HG03280 (cell line): Measurements from ENCODE around the gene SMCO3.
A peak's percentile ranks its signal among the peaks of the same experiment; 100 is the strongest.

Source experiments
- ATAC-seq: cut with Tn5 transposase; IDR thresholded peaks from one replicate; pipeline ENCODE4 v1.9.1; 2021; ENCODE audit warnings: mild to moderate bottlenecking, moderate library complexity; ENCODE audit not compliant: unreplicated experiment

SMCO3 gene

DNA sequence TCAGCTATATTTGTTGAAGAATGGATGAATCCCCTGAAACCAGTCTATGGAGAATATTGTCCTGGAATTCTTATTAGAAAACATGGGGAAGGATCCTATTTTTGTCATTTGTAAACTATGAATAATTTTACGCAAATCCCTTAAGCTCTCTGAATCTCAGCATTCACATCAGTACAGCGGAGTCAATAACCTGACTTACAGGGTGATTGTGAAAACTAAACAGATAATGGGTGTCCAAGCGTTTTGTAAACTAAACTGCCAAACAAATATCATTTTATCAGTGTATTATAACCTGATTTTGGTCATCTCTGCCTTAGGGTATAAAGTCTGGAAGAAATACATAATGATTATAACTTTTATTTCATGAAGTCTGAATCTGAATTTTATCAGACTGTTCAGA, 19.4 kb upstream of the SMCO3 start:
- ATAC-seq: no peak

GRCh38 chr12:14828892-14829291, 14.9 kb upstream of the SMCO3 start:
- ATAC-seq: peak; percentile 63

DNA sequence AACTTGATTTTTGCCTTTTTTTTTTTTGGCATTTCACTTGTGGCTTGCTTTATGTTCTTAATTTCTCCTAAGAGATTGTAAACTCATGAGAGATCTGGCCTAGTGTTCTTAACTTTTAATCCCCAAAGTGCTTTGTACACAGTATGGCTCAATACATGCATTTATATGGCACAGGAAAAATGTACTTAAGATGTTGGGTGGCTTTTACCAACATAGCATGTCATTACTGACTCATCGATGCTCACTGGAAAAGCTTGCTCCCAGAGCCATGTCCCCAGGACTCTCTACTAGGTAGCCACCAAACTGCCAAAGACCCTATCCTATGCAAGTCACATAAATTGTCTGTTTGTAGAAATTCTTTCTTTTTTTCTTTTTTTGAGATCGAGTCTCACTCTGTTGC, 13.1 kb upstream of the SMCO3 start:
- no peak for ATAC-seq

GRCh38 chr12:14826491-14826890, 12.5 kb upstream of the SMCO3 start:
- ATAC-seq: no peak

- ATAC-seq: no peak
Observed at GRCh38 chr12:14825256-14825655, 11.3 kb upstream of the SMCO3 start.

- no peak for ATAC-seq
Observed at GRCh38 chr12:14824012-14824634, 10.1 kb upstream of the SMCO3 start.

DNA sequence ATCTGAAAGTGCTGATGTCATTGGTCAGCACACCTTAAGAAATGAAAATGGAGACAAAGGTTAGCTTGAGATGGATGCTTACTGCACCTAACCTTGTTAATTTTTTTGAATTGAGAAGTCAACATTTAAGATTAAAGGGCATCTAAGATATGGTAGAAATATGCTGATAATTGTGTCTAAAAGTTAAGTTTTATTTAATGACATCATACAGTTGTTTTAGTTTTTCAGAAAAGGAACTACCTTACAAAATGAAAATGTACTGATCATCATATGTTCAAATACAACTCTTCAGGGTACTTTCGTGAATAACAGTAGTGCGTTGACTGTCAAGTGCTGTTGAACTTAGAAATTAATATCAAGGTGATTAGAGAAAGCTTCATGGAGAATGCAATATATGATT, 2.5 kb downstream of the SMCO3 start:
- no peak for ATAC-seq

GRCh38 chr12:14810953-14811483, 3.0 kb downstream of the SMCO3 start:
- ATAC-seq: no peak

- ATAC-seq: no peak
Observed at GRCh38 chr12:14810167-14810952, 3.6 kb downstream of the SMCO3 start.

DNA sequence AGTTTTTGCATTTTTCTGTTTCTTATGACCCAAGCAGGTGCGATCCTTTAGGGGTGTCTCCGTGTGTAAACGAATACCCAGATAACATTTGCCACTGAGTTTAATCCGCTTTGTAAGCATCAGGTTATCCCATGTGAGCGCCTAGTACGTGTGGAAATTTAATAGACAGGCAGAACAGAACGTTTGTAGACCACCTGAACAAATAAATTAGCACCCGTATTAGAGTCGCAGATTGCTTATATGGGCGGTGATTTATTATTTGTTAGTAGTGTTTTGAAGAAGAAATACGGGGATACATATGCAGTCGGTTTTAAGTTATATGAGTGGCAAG, 10.2 kb downstream of the SMCO3 start:
- ATAC-seq: peak; percentile 8

- peak; percentile 99 for ATAC-seq
Observed at GRCh38 chr12:14803011-14803829, 10.8 kb downstream of the SMCO3 start, which contains the start of the genes C12orf60 and WBP11. TSS of gene C12orf60 (plus strand) at chr12:14803670. CDS start at chr12:14822936, 19,266 bp downstream. TSS of gene WBP11 (minus strand) at chr12:14803478. CDS start at chr12:14801383, 2,095 bp downstream.

DNA sequence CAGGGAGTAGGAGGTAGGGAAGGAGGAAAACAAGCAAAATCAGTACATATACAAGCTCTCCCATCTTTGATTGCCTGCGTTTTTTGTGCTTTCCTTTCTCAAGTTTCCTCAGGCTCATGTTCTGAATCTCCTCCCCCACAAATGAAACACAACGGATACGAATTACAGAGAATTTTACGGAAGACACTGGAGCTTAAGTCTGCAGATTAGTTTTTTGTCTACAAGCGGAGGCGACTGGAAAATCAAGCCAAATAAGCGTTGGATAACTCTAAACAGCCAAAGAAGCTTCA, 11.3 kb downstream of the SMCO3 start:
- no peak for ATAC-seq

GRCh38 chr12:14802247-14802646, 11.7 kb downstream of the SMCO3 start:
- ATAC-seq: no peak

DNA sequence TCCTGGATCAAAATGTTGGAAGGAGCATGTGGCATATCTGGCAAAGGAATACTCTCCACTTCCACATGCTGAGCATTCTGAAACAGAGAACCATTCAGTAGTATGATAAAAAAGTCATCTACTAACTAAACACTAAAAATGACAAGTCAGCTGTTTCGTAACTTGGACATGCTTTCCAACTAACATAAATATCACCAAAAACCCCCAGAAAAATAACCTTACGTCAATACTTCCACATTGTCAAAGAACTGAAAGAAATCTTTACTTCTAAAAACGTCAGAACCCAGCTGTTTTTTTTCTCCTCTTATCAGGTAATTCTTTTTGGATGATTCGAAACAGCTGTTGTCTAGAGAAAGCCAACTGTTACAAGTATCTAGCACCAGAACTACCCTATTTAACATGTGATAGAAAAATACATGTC, 18.9 kb downstream of the SMCO3 start:
- ATAC-seq: no peak

GRCh38 chr12:14785568-14785967, 28.4 kb downstream of the SMCO3 start:
- no peak for ATAC-seq

GRCh38 chr12:14784471-14784870, 29.5 kb downstream of the SMCO3 start:
- ATAC-seq: no peak

- no peak for ATAC-seq
Observed at GRCh38 chr12:14782756-14783155, 31.2 kb downstream of the SMCO3 start.

- ATAC-seq: no peak
Observed at GRCh38 chr12:14781563-14781962, 32.4 kb downstream of the SMCO3 start.

GRCh38 chr12:14780859-14781258, 33.1 kb downstream of the SMCO3 start:
- ATAC-seq: no peak

DNA sequence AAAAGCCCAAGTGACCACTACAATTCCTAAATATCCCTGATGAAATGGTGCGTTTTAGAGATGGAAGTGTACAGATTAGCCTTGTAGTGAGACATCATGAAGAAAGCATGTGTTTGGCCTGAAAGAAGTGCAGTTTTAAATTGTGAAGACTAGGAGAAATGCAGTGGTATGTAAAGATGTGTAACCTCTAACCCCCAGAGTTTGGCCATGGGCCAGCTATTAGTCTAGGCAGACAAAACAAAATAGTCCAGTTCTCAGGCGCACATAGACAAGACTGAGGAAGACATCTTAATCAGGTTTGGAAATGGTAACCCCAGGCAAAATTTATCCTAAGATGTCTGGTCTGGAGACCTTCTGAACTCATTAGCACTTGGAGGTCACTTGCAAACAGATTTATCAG, 34.1 kb downstream of the SMCO3 start:
- ATAC-seq: no peak

GRCh38 chr12:14777271-14777670, 36.7 kb downstream of the SMCO3 start:
- no peak for ATAC-seq
